Hematopoietic multipotent progenitor cell treated with erythropoietin and hydrocortisone succinate and interleukin-3 and kit ligand, for 8 days (in vitro differentiated cells): ENCODE data around the gene ZNF629.
A peak's percentile ranks its signal among the peaks of the same experiment; 100 is the strongest.

Experiments
- DNase-seq: peaks from one replicate; pipeline ENCODE4 v3.0.0-alpha.2; 2015

ZNF629 gene

GRCh38 chr16:30746638-30747175 is 40.3 kb downstream of the ZNF629 start:
- DNase-seq, result no peak

DNA sequence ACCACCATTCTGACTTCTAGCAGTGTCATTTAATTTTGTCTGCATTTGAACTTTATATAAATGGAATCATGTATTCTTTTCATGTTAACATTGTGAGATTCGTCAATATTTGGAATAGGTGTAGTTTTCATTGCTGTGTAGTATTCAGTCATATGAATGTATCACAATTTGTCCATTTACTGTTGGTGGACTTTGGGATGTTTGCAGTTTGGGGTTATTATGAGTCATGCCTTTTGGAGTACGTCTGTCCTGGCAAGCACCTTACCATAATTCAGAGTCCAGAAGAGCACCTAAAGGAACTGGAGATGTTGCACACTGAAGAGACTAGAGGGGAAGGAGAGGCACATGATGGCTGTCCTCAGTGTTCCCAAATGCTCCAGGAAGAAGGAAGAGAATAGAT is 41.9 kb downstream of the ZNF629 start:
- DNase-seq, result no peak

GRCh38 chr16:30744183-30744582 is 42.8 kb downstream of the ZNF629 start:
- no peak for DNase-seq

GRCh38 chr16:30743716-30744115 is 43.3 kb downstream of the ZNF629 start:
- no peak for DNase-seq

DNA sequence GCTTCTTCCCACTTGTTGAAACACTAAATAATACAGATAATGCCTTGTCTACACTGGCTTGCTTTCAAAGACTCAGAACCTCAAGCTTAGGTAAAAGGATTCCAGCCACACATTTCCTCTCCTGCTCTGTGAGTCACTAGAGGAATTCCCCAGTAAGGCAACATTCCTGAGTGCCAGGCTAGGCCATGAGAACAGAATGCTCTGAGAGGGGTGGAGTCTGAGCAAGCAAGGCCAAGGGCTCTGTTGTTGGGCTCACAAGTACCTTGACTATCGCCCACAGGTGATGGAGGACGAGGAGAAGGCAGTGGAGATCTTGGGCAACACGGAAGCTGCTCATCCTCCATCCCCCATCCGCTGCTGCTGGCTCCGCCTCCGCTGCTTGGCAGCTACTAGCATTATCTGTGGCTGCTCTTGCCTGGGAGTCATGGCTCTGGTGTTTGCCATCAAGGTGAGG is 45.5 kb downstream of the ZNF629 start:
- no peak for DNase-seq

- peak; percentile 86 for DNase-seq
Measured at GRCh38 chr16:30740364-30741251, 46.4 kb downstream of the ZNF629 start.

- no peak for DNase-seq
Measured at GRCh38 chr16:30738984-30739951, 47.7 kb downstream of the ZNF629 start.

DNA sequence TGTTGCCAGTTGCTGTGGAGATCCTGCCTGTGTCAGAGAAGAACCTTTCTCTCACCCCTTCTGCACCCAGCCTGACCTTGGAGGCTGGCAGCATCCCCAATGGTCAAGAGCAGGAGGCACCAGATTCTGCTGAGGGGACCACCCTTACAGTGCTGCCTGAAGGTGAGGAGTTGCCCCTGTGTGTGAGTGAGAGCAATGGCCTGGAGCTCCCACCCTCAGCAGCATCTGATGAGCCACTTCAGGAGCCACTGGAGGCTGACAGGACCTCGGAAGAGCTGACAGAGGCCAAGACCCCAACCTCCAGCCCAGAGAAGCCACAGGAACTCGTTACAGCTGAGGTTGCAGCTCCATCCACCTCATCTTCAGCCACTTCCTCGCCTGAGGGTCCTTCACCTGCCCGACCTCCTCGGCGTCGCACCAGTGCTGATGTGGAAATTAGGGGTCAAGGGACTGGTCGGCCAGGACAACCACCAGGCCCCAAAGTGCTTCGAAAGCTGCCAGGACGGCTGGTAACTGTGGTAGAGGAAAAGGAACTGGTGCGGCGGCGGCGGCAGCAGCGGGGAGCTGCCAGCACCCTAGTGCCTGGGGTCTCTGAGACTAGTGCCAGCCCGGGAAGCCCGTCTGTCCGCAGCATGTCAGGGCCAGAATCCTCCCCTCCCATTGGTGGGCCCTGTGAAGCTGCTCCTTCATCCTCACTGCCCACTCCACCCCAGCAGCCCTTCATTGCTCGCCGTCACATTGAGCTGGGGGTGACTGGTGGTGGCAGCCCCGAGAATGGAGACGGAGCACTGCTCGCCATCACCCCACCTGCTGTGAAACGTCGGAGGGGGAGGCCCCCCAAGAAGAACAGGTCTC is 49.0 kb downstream of the ZNF629 start:
- DNase-seq, result no peak

DNA sequence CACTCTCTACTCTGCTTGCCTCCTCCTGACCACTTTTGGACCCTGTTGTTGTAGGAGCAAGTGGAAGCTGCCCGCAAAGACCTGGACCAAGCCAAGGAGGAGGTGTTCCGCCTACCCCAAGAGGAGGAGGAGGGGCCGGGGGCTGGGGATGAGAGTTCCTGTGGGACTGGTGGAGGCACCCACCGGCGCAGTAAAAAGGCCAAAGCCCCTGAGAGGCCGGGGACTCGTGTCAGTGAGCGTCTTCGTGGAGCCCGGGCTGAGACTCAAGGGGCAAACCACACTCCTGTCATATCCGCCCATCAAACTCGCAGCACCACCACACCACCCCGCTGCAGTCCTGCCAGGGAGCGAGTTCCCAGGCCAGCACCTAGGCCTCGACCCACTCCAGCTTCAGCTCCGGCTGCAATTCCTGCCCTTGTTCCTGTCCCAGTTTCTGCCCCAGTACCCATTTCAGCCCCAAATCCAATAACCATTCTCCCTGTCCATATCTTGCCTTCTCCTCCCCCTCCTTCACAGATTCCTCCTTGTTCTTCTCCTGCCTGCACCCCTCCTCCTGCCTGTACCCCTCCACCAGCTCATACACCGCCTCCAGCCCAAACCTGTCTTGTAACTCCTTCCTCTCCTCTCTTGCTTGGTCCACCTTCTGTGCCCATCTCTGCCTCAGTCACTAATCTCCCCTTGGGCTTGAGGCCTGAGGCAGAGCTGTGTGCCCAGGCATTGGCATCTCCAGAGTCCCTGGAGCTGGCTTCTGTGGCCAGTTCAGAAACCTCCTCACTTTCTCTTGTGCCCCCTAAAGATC is 49.8 kb downstream of the ZNF629 start:
- DNase-seq, result no peak

GRCh38 chr16:30731411-30731810 is 55.6 kb downstream of the ZNF629 start:
- DNase-seq, result no peak

- no peak for DNase-seq
Measured at GRCh38 chr16:30728899-30729672, 57.9 kb downstream of the ZNF629 start.
